ENCODE data around the gene CCDC120. TPM values are rescaled to one million over a fixed set of nuclear protein-coding genes. Genes with fewer than 3 reads are reported as not detected.

Gene CCDC120
- total RNA-seq, 1 experiment from 2014 or later = 0.46 TPM

GRCh38 chrX:49102190-49102589 lies 43.4 kb downstream of the CCDC120 start:
- DNase-seq (ENCODE audit: low read depth) = no peak

- no peak for DNase-seq (ENCODE audit: low read depth)
Observed at GRCh38 chrX:49103637-49104036, 44.8 kb downstream of the CCDC120 start.

- no peak for DNase-seq (ENCODE audit: low read depth)
Observed at GRCh38 chrX:49106296-49106695, 47.5 kb downstream of the CCDC120 start.

GRCh38 chrX:49106930-49107329 lies 48.1 kb downstream of the CCDC120 start:
- DNase-seq (ENCODE audit: low read depth) = peak; percentile 30

GRCh38 chrX:49108641-49109040 lies 49.8 kb downstream of the CCDC120 start:
- no peak for DNase-seq (ENCODE audit: low read depth)

GRCh38 chrX:49110417-49110816 lies 51.6 kb downstream of the CCDC120 start:
- no peak for DNase-seq (ENCODE audit: low read depth)

GRCh38 chrX:49111791-49112190 lies 53.0 kb downstream of the CCDC120 start:
- DNase-seq (ENCODE audit: low read depth) = no peak

- no peak for DNase-seq (ENCODE audit: low read depth)
Observed at GRCh38 chrX:49116076-49116475, 57.3 kb downstream of the CCDC120 start.

- DNase-seq (ENCODE audit: low read depth) = no peak
Observed at GRCh38 chrX:49116716-49117115, 57.9 kb downstream of the CCDC120 start.

- no peak for DNase-seq (ENCODE audit: low read depth)
Observed at GRCh38 chrX:49117581-49117980, 58.8 kb downstream of the CCDC120 start.

Other genes with a start within 250 kb of the CCDC120 start
- gene ERAS, start 232.5 kb upstream of the CCDC120 start, total RNA-seq (2014; rRNA removed; shearing (Covaris generic)) = not detected in 2 replicates
- gene PCSK1N, start 223.4 kb upstream of the CCDC120 start, total RNA-seq (2014; rRNA removed; shearing (Covaris generic)) = 28.7 and 32.1 TPM in 2 replicates
- 47.4 and 64.1 TPM in 2 replicates for gene TIMM17B, start 161.2 kb upstream of the CCDC120 start, total RNA-seq (2014; rRNA removed; shearing (Covaris generic))
- 102 TPM in 2 replicates for gene PQBP1, start 161.1 kb upstream of the CCDC120 start, total RNA-seq (2014; rRNA removed; shearing (Covaris generic))
- 24.8 and 24.9 TPM in 2 replicates for gene SLC35A2, start 147.4 kb upstream of the CCDC120 start, total RNA-seq (2014; rRNA removed; shearing (Covaris generic))
- 4.6 and 6.6 TPM in 2 replicates for gene PIM2, start 140.0 kb upstream of the CCDC120 start, total RNA-seq (2014; rRNA removed; shearing (Covaris generic))
- 16.8 and 17.8 TPM in 2 replicates for gene OTUD5, start 101.4 kb upstream of the CCDC120 start, total RNA-seq (2014; rRNA removed; shearing (Covaris generic))
- 0.18 and 0.46 TPM in 2 replicates for gene KCND1, start 87.2 kb upstream of the CCDC120 start, total RNA-seq (2014; rRNA removed; shearing (Covaris generic))
- 9.7 and 16.9 TPM in 2 replicates for gene GRIPAP1, start 56.7 kb upstream of the CCDC120 start, total RNA-seq (2014; rRNA removed; shearing (Covaris generic))
- gene TFE3, start 15.6 kb upstream of the CCDC120 start, total RNA-seq (2014; rRNA removed; shearing (Covaris generic)) = 24.5 and 36.2 TPM in 2 replicates
- gene PRAF2, start 15.0 kb downstream of the CCDC120 start, total RNA-seq (2014; rRNA removed; shearing (Covaris generic)) = 3.4 and 3.5 TPM in 2 replicates
- gene WDR45, start 20.9 kb downstream of the CCDC120 start, total RNA-seq (2014; rRNA removed; shearing (Covaris generic)) = 20.3 and 41.1 TPM in 2 replicates
- 24.5 and 28.2 TPM in 2 replicates for gene GPKOW, start 64.7 kb downstream of the CCDC120 start, total RNA-seq (2014; rRNA removed; shearing (Covaris generic))
- 0.12 and 2.5 TPM in 2 replicates for gene MAGIX, start 103.8 kb downstream of the CCDC120 start, total RNA-seq (2014; rRNA removed; shearing (Covaris generic))
- 28.6 and 34.3 TPM in 2 replicates for gene PLP2, start 112.9 kb downstream of the CCDC120 start, total RNA-seq (2014; rRNA removed; shearing (Covaris generic))
- 5.6 and 12.4 TPM in 2 replicates for gene PRICKLE3, start 127.4 kb downstream of the CCDC120 start, total RNA-seq (2014; rRNA removed; shearing (Covaris generic))
- gene SYP, start 141.2 kb downstream of the CCDC120 start, total RNA-seq (2014; rRNA removed; shearing (Covaris generic)) = 7.5 and 7.6 TPM in 2 replicates
- not detected in 2 replicates for gene CACNA1F, start 174.3 kb downstream of the CCDC120 start, total RNA-seq (2014; rRNA removed; shearing (Covaris generic))
- 12.3 and 12.4 TPM in 2 replicates for gene CCDC22, start 176.5 kb downstream of the CCDC120 start, total RNA-seq (2014; rRNA removed; shearing (Covaris generic))
- gene FOXP3, start 205.7 kb downstream of the CCDC120 start, total RNA-seq (2014; rRNA removed; shearing (Covaris generic)) = not detected in 2 replicates
- 6.5 and 7.2 TPM in 2 replicates for gene PPP1R3F, start 210.8 kb downstream of the CCDC120 start, total RNA-seq (2014; rRNA removed; shearing (Covaris generic))
- gene GAGE10, start 244.6 kb downstream of the CCDC120 start, total RNA-seq (2014; rRNA removed; shearing (Covaris generic)) = not detected in 2 replicates

Data from Daoy (cell line).